DOHH2 (cell line): ENCODE data around the gene ATP11A.

Source experiments
- EZH2phosphoT487 ChIP-seq: fragments of 200-600 bp; sonication (generic); IDR thresholded peaks from 2 replicates; pipeline ENCODE4 v1.6.1; 2017; ENCODE audit warnings: borderline replicate concordance, mild to moderate bottlenecking, antibody characterized with exemption, low read length, moderate library complexity, mixed read lengths
- TF ChIP-seq, protein P1 (sequence below): fragments of 200-600 bp; sonication (generic); IDR thresholded peaks from one replicate; pipeline ENCODE4 v1.5.1; 2014; ENCODE audit warnings: antibody characterized with exemption, mild to moderate bottlenecking, low read depth, low read length; ENCODE audit not compliant: poor library complexity, severe bottlenecking

DNA sequence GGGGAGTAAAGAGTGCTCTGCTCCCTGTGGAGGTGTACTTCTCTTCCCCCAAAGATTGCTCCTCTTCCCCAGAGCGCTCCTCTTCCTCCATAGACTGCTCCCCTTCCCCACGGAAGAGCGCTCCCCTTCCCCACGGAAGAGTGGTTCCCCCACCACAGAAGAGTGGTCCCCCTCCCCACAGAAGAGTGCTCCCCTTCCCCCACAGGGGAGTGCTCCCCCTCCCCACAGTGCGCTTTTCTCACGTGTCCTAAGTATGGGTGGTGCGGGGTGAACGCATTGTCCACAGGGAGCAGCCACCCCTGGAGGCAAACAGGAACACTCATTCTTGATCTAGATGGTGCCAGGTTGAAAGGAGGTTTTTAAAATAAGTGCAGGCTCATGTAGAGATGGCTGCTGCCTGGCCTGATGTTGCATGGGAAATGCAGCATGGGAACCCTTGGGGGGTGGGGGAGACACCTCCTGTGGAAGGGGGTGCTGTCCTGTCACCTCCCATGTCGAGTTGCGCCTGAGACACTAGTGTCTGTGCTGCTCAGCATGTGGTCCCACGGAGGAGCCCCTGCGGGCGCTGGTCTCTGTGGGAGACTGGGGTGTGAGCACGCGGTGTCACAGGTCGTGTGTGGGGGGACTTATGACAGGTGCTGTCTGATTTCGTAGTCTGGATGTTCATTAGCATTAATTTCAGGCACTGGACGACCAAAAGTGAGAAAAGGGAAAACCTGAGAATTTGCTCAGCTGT is 52.2 kb downstream of the ATP11A start:
- TF ChIP-seq, protein P1, sequence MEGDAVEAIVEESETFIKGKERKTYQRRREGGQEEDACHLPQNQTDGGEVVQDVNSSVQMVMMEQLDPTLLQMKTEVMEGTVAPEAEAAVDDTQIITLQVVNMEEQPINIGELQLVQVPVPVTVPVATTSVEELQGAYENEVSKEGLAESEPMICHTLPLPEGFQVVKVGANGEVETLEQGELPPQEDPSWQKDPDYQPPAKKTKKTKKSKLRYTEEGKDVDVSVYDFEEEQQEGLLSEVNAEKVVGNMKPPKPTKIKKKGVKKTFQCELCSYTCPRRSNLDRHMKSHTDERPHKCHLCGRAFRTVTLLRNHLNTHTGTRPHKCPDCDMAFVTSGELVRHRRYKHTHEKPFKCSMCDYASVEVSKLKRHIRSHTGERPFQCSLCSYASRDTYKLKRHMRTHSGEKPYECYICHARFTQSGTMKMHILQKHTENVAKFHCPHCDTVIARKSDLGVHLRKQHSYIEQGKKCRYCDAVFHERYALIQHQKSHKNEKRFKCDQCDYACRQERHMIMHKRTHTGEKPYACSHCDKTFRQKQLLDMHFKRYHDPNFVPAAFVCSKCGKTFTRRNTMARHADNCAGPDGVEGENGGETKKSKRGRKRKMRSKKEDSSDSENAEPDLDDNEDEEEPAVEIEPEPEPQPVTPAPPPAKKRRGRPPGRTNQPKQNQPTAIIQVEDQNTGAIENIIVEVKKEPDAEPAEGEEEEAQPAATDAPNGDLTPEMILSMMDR: no peak
- no peak for TF ChIP-seq EZH2phosphoT487
